ENCODE data around the gene CRKL.

DNA sequence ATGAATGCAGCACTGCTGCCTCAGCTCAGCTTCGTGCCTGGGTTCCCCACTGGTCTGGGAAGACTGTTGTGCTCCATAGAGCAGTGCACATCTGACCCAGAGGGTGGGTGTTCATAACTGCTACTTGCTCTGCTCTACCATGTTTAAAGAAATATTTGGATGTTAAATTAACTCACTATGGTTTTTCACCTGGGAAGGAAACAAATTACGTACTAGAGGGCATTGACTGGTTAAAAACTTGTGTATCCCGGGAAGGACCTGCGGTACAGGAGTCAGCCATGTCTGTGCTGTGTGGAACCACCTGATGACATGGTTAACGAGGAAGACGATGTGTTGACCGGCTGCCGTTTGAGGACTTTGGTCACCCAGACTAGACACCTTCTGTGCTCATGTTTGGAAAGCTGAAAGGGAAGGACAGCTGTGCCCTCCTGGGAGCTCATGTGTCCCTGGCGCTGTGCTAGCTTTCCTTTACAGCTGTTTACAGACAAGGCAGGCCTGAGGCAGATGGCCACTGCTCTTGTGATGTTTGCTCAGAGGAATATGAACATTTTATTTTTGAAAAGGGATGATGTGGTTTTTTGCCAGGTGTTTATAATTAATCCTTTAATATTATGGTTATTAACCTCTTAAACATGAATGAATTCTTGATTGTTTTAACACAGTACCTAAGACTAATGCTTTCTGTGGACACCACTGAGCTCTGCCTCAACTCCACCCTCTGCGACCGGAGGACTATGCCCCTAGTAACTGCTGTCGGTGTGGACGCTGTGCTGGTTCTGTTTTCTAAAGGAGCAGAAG, 35.5 kb downstream of the CRKL start:
- TF ChIP-seq CTCF (conservative IDR thresholded peaks at IDR 0.05; ENCODE audit: low read length) (no peak), EZH2phosphoT487 (IDR thresholded peaks at IDR 0.05; ENCODE audit: borderline replicate concordance) (no peak)

Measured in Loucy (cell line).